Measurements from ENCODE around the gene KRT86.

The KRT86 gene

DNA sequence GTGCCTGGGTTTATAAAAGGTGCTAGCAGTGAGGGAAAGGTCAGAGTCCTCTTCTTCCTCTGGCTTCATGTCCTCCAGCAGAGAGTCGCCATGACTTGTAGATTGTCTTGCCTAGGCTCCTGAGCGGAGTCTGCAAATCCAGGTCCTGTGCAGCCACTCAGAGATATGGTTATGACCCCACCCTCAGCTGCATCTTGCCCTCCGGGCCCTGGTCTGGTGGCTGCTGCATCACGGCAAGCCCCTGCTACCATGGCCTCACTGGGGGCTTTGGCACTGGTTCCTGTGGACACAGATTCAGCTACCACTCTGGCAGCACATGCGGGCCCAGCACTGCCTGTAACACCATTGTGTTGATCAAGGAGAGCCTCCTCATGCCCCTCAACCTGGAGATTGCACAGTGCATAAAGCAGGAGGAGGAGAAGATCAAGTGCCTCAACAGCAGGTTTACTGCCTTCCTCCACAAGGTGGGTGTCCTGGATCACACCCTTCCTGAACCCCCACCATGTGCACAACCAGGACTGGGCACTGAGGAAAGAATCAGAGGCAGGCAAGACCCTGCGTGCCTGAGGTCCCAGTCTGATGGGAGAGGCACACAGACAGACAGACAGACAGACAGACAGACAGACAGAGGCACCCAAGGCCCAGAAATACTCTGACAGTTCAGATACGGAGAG, 10.5 kb upstream of the KRT86 start:
- DNase-seq (ENCODE audit: low read depth) = no peak
- TF ChIP-seq, protein P1, sequence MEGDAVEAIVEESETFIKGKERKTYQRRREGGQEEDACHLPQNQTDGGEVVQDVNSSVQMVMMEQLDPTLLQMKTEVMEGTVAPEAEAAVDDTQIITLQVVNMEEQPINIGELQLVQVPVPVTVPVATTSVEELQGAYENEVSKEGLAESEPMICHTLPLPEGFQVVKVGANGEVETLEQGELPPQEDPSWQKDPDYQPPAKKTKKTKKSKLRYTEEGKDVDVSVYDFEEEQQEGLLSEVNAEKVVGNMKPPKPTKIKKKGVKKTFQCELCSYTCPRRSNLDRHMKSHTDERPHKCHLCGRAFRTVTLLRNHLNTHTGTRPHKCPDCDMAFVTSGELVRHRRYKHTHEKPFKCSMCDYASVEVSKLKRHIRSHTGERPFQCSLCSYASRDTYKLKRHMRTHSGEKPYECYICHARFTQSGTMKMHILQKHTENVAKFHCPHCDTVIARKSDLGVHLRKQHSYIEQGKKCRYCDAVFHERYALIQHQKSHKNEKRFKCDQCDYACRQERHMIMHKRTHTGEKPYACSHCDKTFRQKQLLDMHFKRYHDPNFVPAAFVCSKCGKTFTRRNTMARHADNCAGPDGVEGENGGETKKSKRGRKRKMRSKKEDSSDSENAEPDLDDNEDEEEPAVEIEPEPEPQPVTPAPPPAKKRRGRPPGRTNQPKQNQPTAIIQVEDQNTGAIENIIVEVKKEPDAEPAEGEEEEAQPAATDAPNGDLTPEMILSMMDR (IDR thresholded peaks at IDR 0.05; ENCODE audit: insufficient read depth, low read depth, low read length, missing control alignments) = no peak
- H3K4me3 ChIP-seq (ENCODE audit: low read depth, low read length) = no peak overlapping the region

DNA sequence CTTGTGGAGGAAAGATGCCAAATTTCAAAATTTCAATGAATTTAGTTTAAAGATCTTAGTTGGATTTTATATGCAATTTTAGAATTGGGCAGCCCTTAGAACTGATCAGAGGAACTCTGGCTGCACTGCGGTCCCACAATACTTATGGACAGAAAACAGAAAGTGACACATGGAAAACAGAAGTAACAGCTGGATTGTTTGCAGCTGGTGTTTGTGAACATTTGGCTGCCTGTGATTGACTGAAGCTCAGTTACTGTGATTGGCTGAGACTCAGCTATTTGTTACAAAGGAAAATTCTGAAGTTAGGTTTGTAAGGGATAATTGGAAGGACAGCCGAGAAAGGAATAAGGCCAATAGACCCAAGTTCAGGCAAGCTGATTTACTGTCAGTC, 10.0 kb upstream of the KRT86 start:
- TF ChIP-seq, protein P1 (IDR thresholded peaks at IDR 0.05; ENCODE audit: insufficient read depth, low read depth, low read length, missing control alignments) = no peak
- no peak for DNase-seq (ENCODE audit: low read depth)
- H3K4me3 ChIP-seq (ENCODE audit: low read depth, low read length) = no peak overlapping the region

DNA sequence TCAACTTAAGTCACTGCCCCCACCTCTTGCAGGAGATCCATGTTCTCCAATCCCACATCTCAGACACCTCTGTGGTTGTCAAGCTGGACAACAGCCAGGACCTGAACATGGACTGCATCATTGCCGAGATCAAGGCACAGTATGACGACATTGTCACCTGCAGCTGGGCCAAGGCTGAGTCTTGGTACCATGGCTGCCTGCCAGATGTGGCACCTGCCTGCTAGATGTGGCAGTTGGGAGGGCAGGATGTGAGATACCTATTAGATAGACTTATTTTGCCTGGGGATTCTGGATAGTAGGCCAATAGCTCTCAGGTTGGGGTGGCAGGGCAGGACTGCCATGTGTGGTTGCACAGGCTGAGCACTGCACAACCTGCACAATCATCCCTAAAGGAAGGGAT, 7.9 kb upstream of the KRT86 start:
- DNase-seq (ENCODE audit: low read depth) = no peak
- TF ChIP-seq, protein P1 (IDR thresholded peaks at IDR 0.05; ENCODE audit: insufficient read depth, low read depth, low read length, missing control alignments) = no peak
- H3K4me3 ChIP-seq (ENCODE audit: low read depth, low read length) = no peak overlapping the region

- DNase-seq (ENCODE audit: low read depth) = no peak
- no peak overlapping the region for H3K4me3 ChIP-seq (ENCODE audit: low read depth, low read length)
- TF ChIP-seq, protein P1 (IDR thresholded peaks at IDR 0.05; ENCODE audit: insufficient read depth, low read depth, low read length, missing control alignments) = no peak
Measured at GRCh38 chr12:52267266-52267665, 7.2 kb upstream of the KRT86 start.

- TF ChIP-seq, protein P1 (IDR thresholded peaks at IDR 0.05; ENCODE audit: insufficient read depth, low read depth, low read length, missing control alignments) = no peak
- H3K4me3 ChIP-seq (ENCODE audit: low read depth, low read length) = no peak overlapping the region
- DNase-seq (ENCODE audit: low read depth) = no peak
Measured at GRCh38 chr12:52267699-52268098, 6.7 kb upstream of the KRT86 start.

GRCh38 chr12:52268212-52268611, 6.2 kb upstream of the KRT86 start:
- DNase-seq (ENCODE audit: low read depth) = no peak

More at GRCh38 chr12:52268212-52268611, 6.2 kb upstream of the KRT86 start:
- TF ChIP-seq, protein P1 (IDR thresholded peaks at IDR 0.05; ENCODE audit: insufficient read depth, low read depth, low read length, missing control alignments) = no peak
- H3K4me3 ChIP-seq (ENCODE audit: low read depth, low read length) = no peak overlapping the region
